Endothelial cell of umbilical vein (primary cell): ENCODE measurements around the gene SLC25A5.

ENCODE experiments used
- JUN ChIP-seq: IDR thresholded peaks from 2 replicates; pipeline ENCODE4 v1.6.1; 2011; ENCODE audit warnings: borderline replicate concordance, low read depth; ENCODE audit not compliant: insufficient read length, insufficient read depth
- POLR2A ChIP-seq: IDR thresholded peaks from 2 replicates; pipeline ENCODE4 v1.6.1; 2012; ENCODE audit warnings: low read depth, mild to moderate bottlenecking, control low read depth, low read length
- POLR2AphosphoS5 ChIP-seq: IDR thresholded peaks from 2 replicates; pipeline ENCODE4 v1.6.1; 2012; ENCODE audit warnings: low read depth, mild to moderate bottlenecking, control low read depth, low read length, moderate library complexity; ENCODE audit not compliant: insufficient read depth
- TF ChIP-seq, protein P1 (sequence below), 2 donors: IDR thresholded peaks; 1 replicate in 1 of 2; 2 replicates in 1 of 2; pipeline ENCODE4 v1.5.1; 2011; ENCODE audit warnings: low read length in 2 of 2, mild to moderate bottlenecking in 2 of 2, moderate library complexity in 2 of 2, control low read depth in 1 of 2, inconsistent platforms in 1 of 2, low read depth in 1 of 2; ENCODE audit not compliant: insufficient read depth in 1 of 2; ENCODE audit errors: extremely low read depth in 1 of 2
- TF ChIP-seq, protein P2 (sequence below): IDR thresholded peaks from 2 replicates; pipeline ENCODE4 v1.6.1; 2011; ENCODE audit not compliant: insufficient read depth, insufficient read length

DNA sequence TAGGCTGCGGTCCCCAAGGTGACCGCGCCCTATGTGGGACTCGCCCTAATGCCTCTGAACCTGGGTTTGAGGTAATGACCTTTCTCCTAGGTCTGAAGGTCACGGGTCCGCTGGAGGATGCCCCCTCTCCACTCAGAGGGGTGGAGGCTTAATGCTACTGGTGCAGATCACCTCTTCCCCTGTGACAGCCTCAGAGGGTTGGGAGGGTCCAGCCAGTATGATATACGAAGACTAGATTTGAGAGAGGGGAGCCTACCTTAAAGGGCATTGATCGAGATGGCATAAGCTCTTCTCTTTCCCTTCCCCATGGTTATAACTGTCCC lies 1.0 kb downstream of the SLC25A5 start:
- no peak for TF ChIP-seq POLR2AphosphoS5
- no peak for TF ChIP-seq POLR2A
- TF ChIP-seq, protein P1, sequence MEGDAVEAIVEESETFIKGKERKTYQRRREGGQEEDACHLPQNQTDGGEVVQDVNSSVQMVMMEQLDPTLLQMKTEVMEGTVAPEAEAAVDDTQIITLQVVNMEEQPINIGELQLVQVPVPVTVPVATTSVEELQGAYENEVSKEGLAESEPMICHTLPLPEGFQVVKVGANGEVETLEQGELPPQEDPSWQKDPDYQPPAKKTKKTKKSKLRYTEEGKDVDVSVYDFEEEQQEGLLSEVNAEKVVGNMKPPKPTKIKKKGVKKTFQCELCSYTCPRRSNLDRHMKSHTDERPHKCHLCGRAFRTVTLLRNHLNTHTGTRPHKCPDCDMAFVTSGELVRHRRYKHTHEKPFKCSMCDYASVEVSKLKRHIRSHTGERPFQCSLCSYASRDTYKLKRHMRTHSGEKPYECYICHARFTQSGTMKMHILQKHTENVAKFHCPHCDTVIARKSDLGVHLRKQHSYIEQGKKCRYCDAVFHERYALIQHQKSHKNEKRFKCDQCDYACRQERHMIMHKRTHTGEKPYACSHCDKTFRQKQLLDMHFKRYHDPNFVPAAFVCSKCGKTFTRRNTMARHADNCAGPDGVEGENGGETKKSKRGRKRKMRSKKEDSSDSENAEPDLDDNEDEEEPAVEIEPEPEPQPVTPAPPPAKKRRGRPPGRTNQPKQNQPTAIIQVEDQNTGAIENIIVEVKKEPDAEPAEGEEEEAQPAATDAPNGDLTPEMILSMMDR (IDR thresholded peaks at IDR 0.05; ENCODE audit: extremely low read depth in 1 of 2, insufficient read depth in 1 of 2, low read depth in 1 of 2, low read length in 2 of 2): no peak
- TF ChIP-seq, protein P2, sequence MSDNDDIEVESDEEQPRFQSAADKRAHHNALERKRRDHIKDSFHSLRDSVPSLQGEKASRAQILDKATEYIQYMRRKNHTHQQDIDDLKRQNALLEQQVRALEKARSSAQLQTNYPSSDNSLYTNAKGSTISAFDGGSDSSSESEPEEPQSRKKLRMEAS: no peak
- no peak for TF ChIP-seq JUN
